Thyroid gland (tissue), 4 donors: ENCODE measurements around the gene PDHX.

Experiments
- CTCF ChIP-seq, 6 experiments: fragments of 200-600 bp in 3 of 6; fragments of 450-650 bp in 3 of 6; sonication (generic) in 3 of 6; IDR thresholded peaks; one replicate each; pipeline ENCODE4 v1.5.1; 2016 to 2019; ENCODE audit warnings: antibody characterized with exemption in 6 of 6, mild to moderate bottlenecking in 2 of 6, inconsistent platforms in 1 of 6, moderate library complexity in 1 of 6
- POLR2A ChIP-seq, 2 donors: fragments of 450-650 bp; IDR thresholded peaks; one replicate each; pipeline ENCODE4 v1.6.1; 2017; ENCODE audit warnings: antibody characterized with exemption in 2 of 2, mild to moderate bottlenecking in 2 of 2, moderate library complexity in 1 of 2

DNA sequence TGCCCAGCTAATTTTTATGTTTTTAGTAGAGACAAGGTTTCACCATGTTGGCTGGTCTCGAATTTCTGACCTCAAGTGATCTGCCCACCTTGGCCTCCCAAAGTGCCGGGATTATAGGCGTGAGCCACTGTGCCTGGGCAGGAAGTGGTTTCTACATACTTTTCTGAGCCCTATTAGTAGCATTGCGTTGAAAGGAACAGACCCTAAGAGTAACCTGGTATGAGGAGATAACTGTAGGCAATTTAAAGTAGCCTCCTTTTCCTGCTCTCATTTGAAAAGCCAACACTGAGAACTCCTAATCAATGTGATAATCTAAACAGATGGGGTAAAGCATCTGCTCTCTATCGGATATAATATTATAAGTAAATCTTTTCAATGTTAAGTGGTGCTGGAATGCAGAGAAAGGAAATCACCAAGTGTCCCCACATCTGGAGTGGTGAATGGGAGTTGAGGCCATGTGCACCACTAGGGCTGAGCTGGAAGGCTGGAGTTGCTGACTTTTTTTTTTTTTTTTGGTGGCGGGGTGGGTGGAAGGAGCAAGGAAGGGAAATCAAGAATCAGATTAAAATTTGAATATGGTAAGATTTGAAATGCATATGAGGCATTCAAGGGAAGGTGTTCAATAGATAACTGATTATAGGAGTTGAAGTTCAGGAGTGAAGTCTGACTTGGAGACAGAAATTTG, 20.7 kb downstream of the PDHX start:
- no peak for TF ChIP-seq POLR2A (IDR thresholded peaks at IDR 0.05)
- no peak for TF ChIP-seq CTCF (IDR thresholded peaks at IDR 0.05)
